ENCODE results near the gene DENND4A.

DNA sequence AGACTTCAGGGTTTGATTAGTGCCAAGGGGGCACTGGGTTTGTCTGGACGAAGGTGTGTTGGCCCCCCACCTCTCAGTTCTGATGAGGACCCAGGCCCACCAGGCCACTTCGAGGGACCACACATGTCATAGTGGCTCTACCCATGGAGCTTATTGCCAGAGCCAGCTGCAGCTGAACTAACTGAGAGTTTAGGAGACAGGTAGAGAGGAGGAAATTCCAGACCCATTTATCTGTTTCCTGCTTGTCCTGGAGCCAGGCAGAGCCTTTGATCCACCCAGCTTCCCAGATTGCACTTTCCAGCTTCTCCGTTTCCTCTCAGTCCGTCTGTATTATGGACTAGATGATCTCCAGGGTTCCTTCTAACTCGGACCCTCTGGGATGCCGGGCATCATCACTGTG, 149.5 kb downstream of the DENND4A start:
- TF ChIP-seq, protein P1, sequence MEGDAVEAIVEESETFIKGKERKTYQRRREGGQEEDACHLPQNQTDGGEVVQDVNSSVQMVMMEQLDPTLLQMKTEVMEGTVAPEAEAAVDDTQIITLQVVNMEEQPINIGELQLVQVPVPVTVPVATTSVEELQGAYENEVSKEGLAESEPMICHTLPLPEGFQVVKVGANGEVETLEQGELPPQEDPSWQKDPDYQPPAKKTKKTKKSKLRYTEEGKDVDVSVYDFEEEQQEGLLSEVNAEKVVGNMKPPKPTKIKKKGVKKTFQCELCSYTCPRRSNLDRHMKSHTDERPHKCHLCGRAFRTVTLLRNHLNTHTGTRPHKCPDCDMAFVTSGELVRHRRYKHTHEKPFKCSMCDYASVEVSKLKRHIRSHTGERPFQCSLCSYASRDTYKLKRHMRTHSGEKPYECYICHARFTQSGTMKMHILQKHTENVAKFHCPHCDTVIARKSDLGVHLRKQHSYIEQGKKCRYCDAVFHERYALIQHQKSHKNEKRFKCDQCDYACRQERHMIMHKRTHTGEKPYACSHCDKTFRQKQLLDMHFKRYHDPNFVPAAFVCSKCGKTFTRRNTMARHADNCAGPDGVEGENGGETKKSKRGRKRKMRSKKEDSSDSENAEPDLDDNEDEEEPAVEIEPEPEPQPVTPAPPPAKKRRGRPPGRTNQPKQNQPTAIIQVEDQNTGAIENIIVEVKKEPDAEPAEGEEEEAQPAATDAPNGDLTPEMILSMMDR (conservative IDR thresholded peaks at IDR 0.05; ENCODE audit: low read depth, low read length), result no peak
- TF ChIP-seq FOS (IDR thresholded peaks at IDR 0.05; ENCODE audit: low read depth, low read length), result no peak
- no peak for TF ChIP-seq BHLHE40 (IDR thresholded peaks at IDR 0.05; ENCODE audit: low read depth, low read length)
- TF ChIP-seq RAD21 (IDR thresholded peaks at IDR 0.05; ENCODE audit: low read length), result no peak
- no peak for TF ChIP-seq MXI1 (IDR thresholded peaks at IDR 0.05; ENCODE audit: borderline replicate concordance, low read depth, low read length)
- no peak for TF ChIP-seq POLR2A (IDR thresholded peaks at IDR 0.05; ENCODE audit: low read depth, low read length)
- TF ChIP-seq RFX5 (IDR thresholded peaks at IDR 0.05; ENCODE audit: low read depth, low read length), result no peak
- no peak for TF ChIP-seq SMC3 (IDR thresholded peaks at IDR 0.05; ENCODE audit: low read depth, low read length)
